Endothelial cell of umbilical vein (primary cell): ENCODE data around the gene CKAP2.

ENCODE experiments used
- EZH2 ChIP-seq: IDR thresholded peaks from 2 replicates; pipeline ENCODE4 v1.6.1; 2012; ENCODE audit warnings: borderline replicate concordance, low read depth, mild to moderate bottlenecking, moderate library complexity, low read length, inconsistent platforms; ENCODE audit not compliant: severe bottlenecking
- POLR2A ChIP-seq: IDR thresholded peaks from 2 replicates; pipeline ENCODE4 v1.6.1; 2012; ENCODE audit warnings: low read depth, mild to moderate bottlenecking, control low read depth, low read length
- POLR2AphosphoS5 ChIP-seq: IDR thresholded peaks from 2 replicates; pipeline ENCODE4 v1.6.1; 2012; ENCODE audit warnings: low read depth, mild to moderate bottlenecking, control low read depth, low read length, moderate library complexity; ENCODE audit not compliant: insufficient read depth
- TF ChIP-seq, protein P1 (sequence below), 2 donors: IDR thresholded peaks; 1 replicate in 1 of 2; 2 replicates in 1 of 2; pipeline ENCODE4 v1.5.1; 2011; ENCODE audit warnings: low read length in 2 of 2, mild to moderate bottlenecking in 2 of 2, moderate library complexity in 2 of 2, control low read depth in 1 of 2, inconsistent platforms in 1 of 2, low read depth in 1 of 2; ENCODE audit not compliant: insufficient read depth in 1 of 2; ENCODE audit errors: extremely low read depth in 1 of 2
- TF ChIP-seq, protein P2 (sequence below): IDR thresholded peaks from 2 replicates; pipeline ENCODE4 v1.6.1; 2011; ENCODE audit not compliant: insufficient read depth, insufficient read length

DNA sequence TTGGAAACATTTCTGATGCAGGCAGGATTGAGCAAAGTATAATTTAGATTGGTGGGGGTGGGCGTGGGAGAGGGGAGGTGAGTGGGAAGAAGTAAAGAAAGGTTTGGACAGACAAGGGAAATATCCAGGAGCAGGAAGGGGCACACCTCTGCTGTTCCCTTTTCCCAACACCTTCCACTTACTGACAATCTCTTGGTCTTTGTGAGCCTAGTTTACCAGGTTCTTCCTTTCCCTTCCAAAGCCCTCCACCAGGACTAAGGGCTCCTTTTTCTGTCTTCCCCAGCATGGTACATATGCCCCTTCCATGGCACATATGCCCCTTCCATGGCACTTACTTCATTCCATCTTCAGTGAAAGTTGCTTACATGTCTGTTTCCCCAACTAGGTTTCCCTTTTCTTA is 43.1 kb upstream of the CKAP2 start:
- TF ChIP-seq EZH2 (no peak), POLR2AphosphoS5 (no peak), POLR2A (no peak)
- TF ChIP-seq, protein P1, sequence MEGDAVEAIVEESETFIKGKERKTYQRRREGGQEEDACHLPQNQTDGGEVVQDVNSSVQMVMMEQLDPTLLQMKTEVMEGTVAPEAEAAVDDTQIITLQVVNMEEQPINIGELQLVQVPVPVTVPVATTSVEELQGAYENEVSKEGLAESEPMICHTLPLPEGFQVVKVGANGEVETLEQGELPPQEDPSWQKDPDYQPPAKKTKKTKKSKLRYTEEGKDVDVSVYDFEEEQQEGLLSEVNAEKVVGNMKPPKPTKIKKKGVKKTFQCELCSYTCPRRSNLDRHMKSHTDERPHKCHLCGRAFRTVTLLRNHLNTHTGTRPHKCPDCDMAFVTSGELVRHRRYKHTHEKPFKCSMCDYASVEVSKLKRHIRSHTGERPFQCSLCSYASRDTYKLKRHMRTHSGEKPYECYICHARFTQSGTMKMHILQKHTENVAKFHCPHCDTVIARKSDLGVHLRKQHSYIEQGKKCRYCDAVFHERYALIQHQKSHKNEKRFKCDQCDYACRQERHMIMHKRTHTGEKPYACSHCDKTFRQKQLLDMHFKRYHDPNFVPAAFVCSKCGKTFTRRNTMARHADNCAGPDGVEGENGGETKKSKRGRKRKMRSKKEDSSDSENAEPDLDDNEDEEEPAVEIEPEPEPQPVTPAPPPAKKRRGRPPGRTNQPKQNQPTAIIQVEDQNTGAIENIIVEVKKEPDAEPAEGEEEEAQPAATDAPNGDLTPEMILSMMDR (IDR thresholded peaks at IDR 0.05; ENCODE audit: extremely low read depth in 1 of 2, insufficient read depth in 1 of 2, low read depth in 1 of 2, low read length in 2 of 2): no peak
- TF ChIP-seq, protein P2, sequence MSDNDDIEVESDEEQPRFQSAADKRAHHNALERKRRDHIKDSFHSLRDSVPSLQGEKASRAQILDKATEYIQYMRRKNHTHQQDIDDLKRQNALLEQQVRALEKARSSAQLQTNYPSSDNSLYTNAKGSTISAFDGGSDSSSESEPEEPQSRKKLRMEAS: no peak
